ENCODE measurements around the gene YY1. TPM values are rescaled to one million over a fixed set of nuclear protein-coding genes. Genes with fewer than 3 reads are reported as not detected.

Gene YY1
- total RNA-seq, 1 experiment from 2014 or later, result 97.0 TPM

- CTCF ChIA-PET, result no interaction called here
- DNase-seq (ENCODE audit: low spot score), result no peak
- POLR2A ChIA-PET (ENCODE audit: low non-redundant PET), result no interaction called here
Measured at GRCh38 chr14:100330388-100330931, 91.5 kb downstream of the YY1 start.

DNA sequence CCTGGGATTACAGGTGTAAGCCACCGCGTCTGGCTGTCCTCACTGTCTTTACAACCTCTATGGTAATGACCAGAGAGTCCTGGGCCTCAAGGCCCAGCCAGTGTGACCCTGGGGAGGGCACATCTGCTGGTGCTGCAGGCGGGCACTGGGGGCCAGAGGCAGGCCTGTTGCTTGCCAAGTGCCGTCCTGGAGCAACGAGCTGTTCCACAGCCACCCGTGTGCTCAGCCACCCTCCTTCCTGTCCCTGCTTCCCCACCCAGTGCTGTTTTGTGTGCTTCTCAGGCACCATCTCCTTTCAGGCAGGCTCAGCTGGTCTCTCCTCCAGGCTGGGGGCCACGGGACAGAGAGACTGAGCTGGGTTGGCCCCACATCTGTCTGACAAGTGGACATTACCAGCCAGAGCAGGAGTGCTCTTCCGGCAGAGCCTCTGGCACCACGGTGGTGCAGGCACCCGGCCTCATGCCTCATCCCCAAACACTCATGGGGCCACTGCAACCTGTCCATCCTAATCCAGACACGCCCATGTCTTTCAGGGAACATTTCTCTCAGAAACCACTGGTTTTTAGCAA lies 93.2 kb downstream of the YY1 start:
- H3K27me3 ChIP-seq (replicated peaks; ENCODE audit: insufficient read depth, low read depth, low read length, poor library complexity), result no peaks in the 10 kb centered on the region
- POLR2A ChIA-PET (ENCODE audit: low non-redundant PET), result interaction anchor here (0.7 kb wide), 1 partner anchor 949 kb away, joined by 3 read pairs; no protein-coding TSS in a partner anchor
- CTCF ChIA-PET, result no interaction called here
- intact Hi-C loops (cut with micrococcal nuclease; ENCODE audit: unreplicated experiment), result no loop called here
- H3K4me3 ChIP-seq (ENCODE audit: low read depth, low read length, poor library complexity, severe bottlenecking), result no peak overlapping the region
- no peaks in the 10 kb centered on the region for H3K4me1 ChIP-seq (ENCODE audit: insufficient read depth, low read length, poor library complexity, severe bottlenecking)
- peaks cover 20% of the 10 kb centered on the region for H3K36me3 ChIP-seq (ENCODE audit: insufficient read depth, low read length, poor library complexity, severe bottlenecking)
- no peak for TF ChIP-seq EZH2 (IDR thresholded peaks at IDR 0.05; ENCODE audit: borderline replicate concordance, low read depth, low read length, poor library complexity, severe bottlenecking)
- no peak for TF ChIP-seq CTCF (conservative IDR thresholded peaks at IDR 0.05; ENCODE audit: low read depth, low read length)
- no peak overlapping the region for H3K27ac ChIP-seq (ENCODE audit: low read depth, low read length, poor library complexity, severe bottlenecking)
- H3K9me3 ChIP-seq (ENCODE audit: low read depth, low read length, poor library complexity, severe bottlenecking), result no peaks in the 10 kb centered on the region
- no TSS peak for BruUV-seq (replicated peaks)
- DNase-seq (ENCODE audit: low spot score), result no peak

More at GRCh38 chr14:100330388-100330931, 91.5 kb downstream of the YY1 start:
- no peaks in the 10 kb centered on the region for H3K9me3 ChIP-seq (ENCODE audit: low read depth, low read length, poor library complexity, severe bottlenecking)
- BruUV-seq (replicated peaks), result no TSS peak
- TF ChIP-seq CTCF (conservative IDR thresholded peaks at IDR 0.05; ENCODE audit: low read depth, low read length) (no peak), EZH2 (IDR thresholded peaks at IDR 0.05; ENCODE audit: borderline replicate concordance, low read depth, low read length, poor library complexity, severe bottlenecking) (no peak)
- no peaks in the 10 kb centered on the region for H3K27me3 ChIP-seq (replicated peaks; ENCODE audit: insufficient read depth, low read depth, low read length, poor library complexity)
- no peak overlapping the region for H3K4me3 ChIP-seq (ENCODE audit: low read depth, low read length, poor library complexity, severe bottlenecking)
- H3K4me1 ChIP-seq (ENCODE audit: insufficient read depth, low read length, poor library complexity, severe bottlenecking), result no peaks in the 10 kb centered on the region
- intact Hi-C loops (cut with micrococcal nuclease; ENCODE audit: unreplicated experiment), result no loop called here
- H3K36me3 ChIP-seq (ENCODE audit: insufficient read depth, low read length, poor library complexity, severe bottlenecking), result peaks cover 11% of the 10 kb centered on the region
- H3K27ac ChIP-seq (ENCODE audit: low read depth, low read length, poor library complexity, severe bottlenecking), result no peak overlapping the region

Small RNA genes within 50 kb of the gene (microRNA-seq; reads per million reads assigned to microRNA genes)
- 1,687 reads per million, percentile 86 among the genes with 10 or more reads in this experiment for gene MIR345
- 2.4 reads per million for gene MIR6764

Other genes starting within 250 kb of the YY1 start
- gene EVL, start 173.7 kb upstream of the YY1 start, total RNA-seq (2021), result 82.9 and 112 TPM in 2 replicates
- 0.07 TPM in 1 of 2 replicates, not detected in the other for gene DEGS2, start 79.5 kb upstream of the YY1 start, total RNA-seq (2021)
- 49.3 and 70.1 TPM in 2 replicates for gene SLC25A29, start 67.3 kb downstream of the YY1 start, total RNA-seq (2021)
- gene SLC25A47, start 84.2 kb downstream of the YY1 start, total RNA-seq (2021), result not detected in 2 replicates
- 8.7 and 9.4 TPM in 2 replicates for gene WDR25, start 137.3 kb downstream of the YY1 start, total RNA-seq (2021)